Prostate gland (tissue), 2 donors: ENCODE results near the gene MASP1.

Experiments
- POLR2A ChIP-seq: fragments of 450-650 bp; IDR thresholded peaks from one replicate; pipeline ENCODE4 v1.6.1; 2016; ENCODE audit warnings: antibody characterized with exemption, mild to moderate bottlenecking
- POLR2AphosphoS5 ChIP-seq: sonication (generic); formaldehyde crosslinking; IDR thresholded peaks from one replicate; pipeline ENCODE4 v1.6.1; 2017; ENCODE audit warnings: antibody characterized with exemption
- TF ChIP-seq, protein P1 (sequence below), 4 experiments: fragments of 200-600 bp in 2 of 4; fragments of 450-650 bp in 2 of 4; sonication (generic) in 2 of 4; IDR thresholded peaks; 1 replicate in 3 of 4; 2 replicates in 1 of 4; pipeline ENCODE4 v1.5.1; 2016 to 2019; ENCODE audit warnings: antibody characterized with exemption in 4 of 4, mild to moderate bottlenecking in 2 of 4, moderate library complexity in 2 of 4

DNA sequence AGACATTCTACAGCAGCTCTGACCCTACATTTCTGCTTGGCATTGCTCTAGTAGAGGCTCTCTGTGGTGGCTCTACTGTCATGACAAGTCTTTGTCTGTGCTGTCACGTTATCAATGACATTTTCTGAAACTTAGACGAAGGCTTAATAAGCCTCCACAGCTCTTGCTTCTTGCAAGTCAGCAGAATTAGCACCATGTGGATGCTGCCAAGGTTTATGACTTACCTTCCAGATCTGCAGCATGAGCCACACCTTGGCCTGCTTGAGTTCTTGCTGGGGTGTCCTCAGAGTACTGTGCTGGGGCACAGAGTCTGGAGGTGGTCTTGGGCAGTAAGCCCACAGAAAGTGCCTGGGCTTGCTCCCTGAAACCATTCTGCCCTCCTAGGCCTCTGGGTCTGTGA, 84.5 kb downstream of the MASP1 start:
- TF ChIP-seq, protein P1, sequence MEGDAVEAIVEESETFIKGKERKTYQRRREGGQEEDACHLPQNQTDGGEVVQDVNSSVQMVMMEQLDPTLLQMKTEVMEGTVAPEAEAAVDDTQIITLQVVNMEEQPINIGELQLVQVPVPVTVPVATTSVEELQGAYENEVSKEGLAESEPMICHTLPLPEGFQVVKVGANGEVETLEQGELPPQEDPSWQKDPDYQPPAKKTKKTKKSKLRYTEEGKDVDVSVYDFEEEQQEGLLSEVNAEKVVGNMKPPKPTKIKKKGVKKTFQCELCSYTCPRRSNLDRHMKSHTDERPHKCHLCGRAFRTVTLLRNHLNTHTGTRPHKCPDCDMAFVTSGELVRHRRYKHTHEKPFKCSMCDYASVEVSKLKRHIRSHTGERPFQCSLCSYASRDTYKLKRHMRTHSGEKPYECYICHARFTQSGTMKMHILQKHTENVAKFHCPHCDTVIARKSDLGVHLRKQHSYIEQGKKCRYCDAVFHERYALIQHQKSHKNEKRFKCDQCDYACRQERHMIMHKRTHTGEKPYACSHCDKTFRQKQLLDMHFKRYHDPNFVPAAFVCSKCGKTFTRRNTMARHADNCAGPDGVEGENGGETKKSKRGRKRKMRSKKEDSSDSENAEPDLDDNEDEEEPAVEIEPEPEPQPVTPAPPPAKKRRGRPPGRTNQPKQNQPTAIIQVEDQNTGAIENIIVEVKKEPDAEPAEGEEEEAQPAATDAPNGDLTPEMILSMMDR (IDR thresholded peaks at IDR 0.05): no peak
- TF ChIP-seq POLR2A (no peak), POLR2AphosphoS5 (no peak)
